ENCODE data around the gene EPN1. TPM values are rescaled to one million over a fixed set of nuclear protein-coding genes. Genes with fewer than 3 reads are reported as not detected.

EPN1 gene
- total and polyA plus RNA-seq, 2 of the 8 experiments (the other 6 are each of a cell fraction or from before 2014, with no cell fraction given): 49.6 to 200 TPM

- TF ChIP-seq JUND (IDR thresholded peaks at IDR 0.05; ENCODE audit: low read length): no peak
- no peak for TF ChIP-seq ATF3 (IDR thresholded peaks at IDR 0.05; ENCODE audit: insufficient read depth, low read depth, low read length)
- peak; percentile 53; the same call in 1 of the 2 replicates for TF ChIP-seq POLR2AphosphoS5 (IDR thresholded peaks at IDR 0.05; ENCODE audit: low read depth, low read length)
- TF ChIP-seq CHD1 (IDR thresholded peaks at IDR 0.05; ENCODE audit: low read depth, low read length): no peak
- TF ChIP-seq FOSL1 (IDR thresholded peaks at IDR 0.05; ENCODE audit: insufficient read depth, low read depth, low read length): no peak
- no peak for TF ChIP-seq CEBPB (IDR thresholded peaks at IDR 0.05; ENCODE audit: low read depth, low read length)
Measured at GRCh38 chr19:55670280-55671053, 4.6 kb upstream of the EPN1 start (continued).

Data from H1 (cell line).